Liver (tissue), 3 donors: ENCODE results near the gene KIN.

Experiments
- CTCF ChIP-seq: fragments of 150-350 bp; IDR thresholded peaks from 2 replicates; pipeline ENCODE4 v1.5.1; 2017; ENCODE audit warnings: improper control_type of control experiment, low read depth, low read length; ENCODE audit not compliant: missing input control
- FOXA1 ChIP-seq: IDR thresholded peaks from 2 replicates; pipeline ENCODE4 v1.6.1; 2016; ENCODE audit warnings: antibody characterized with exemption
- JUND ChIP-seq, 2 donors: IDR thresholded peaks; 2 replicates each; pipeline ENCODE4 v1.6.1; 2016; ENCODE audit warnings: antibody characterized with exemption in 2 of 2
- RAD21 ChIP-seq, 2 donors: IDR thresholded peaks; 2 replicates each; pipeline ENCODE4 v1.6.1; 2016; ENCODE audit warnings: antibody characterized with exemption in 2 of 2, mild to moderate bottlenecking in 2 of 2
- REST ChIP-seq: IDR thresholded peaks from 2 replicates; pipeline ENCODE4 v1.6.1; 2016; ENCODE audit warnings: antibody characterized with exemption, mild to moderate bottlenecking
- donor health status: healthy.
- donor health status: healthy.

- TF ChIP-seq JUND (IDR thresholded peaks at IDR 0.05), result no peak
- no peak for TF ChIP-seq CTCF
- no peak for TF ChIP-seq REST
- TF ChIP-seq RAD21 (IDR thresholded peaks at IDR 0.05), result no peak
- TF ChIP-seq FOXA1, result no peak
Observed at GRCh38 chr10:7804741-7805140, 16.9 kb upstream of the KIN start.
